K562 (cell line): Measurements from ENCODE around the gene FGF10. TPM values are rescaled to one million over a fixed set of nuclear protein-coding genes. Genes with fewer than 3 reads are reported as not detected.

Source experiments
- ATAC-seq: fragments of 200-7000 bp; cut with Tn5 transposase; 3 replicates; pipeline ENCODE4 v1.9.1; 2020; ENCODE audit warnings: moderate library complexity
- BruUV-seq: library from RNA; stranded (reverse); fragments of 400-500 nt; replicated peaks from 2 replicates; lab custom pipeline; 2021; lab: Mats Ljungman, UMichigan
- CTCF ChIA-PET: fragments of 300-600 bp; formaldehyde crosslinking; extraction: SDS; loops from one replicate; lab custom pipeline; 2021; ENCODE audit warnings: low intra/inter-chr PET ratio; lab: Yijun Ruan, JAX
- POLR2A ChIA-PET: fragments of 300-600, 350-650 bp; sonication (Branson Sonifier 250); formaldehyde crosslinking; extraction: SDS; loops from one replicate; lab custom pipeline; 2021; ENCODE audit warnings: antibody characterized with exemption, inconsistent platforms; lab: Yijun Ruan, JAX
- DNase-seq, 4 experiments: peaks; one replicate each; pipeline versions ENCODE4 v3.0.0 to v3.0.0-alpha.2; 2011 to 2018; ENCODE audit warnings: low spot score in 3 of 4, mixed read lengths in 3 of 4; ENCODE audit errors: extremely low read depth in 1 of 4
- FAIRE-seq: peaks from 2 replicates; lab custom pipeline; 2011; peaks lifted over from hg19 to GRCh38; lab: Jason Lieb, UNC
- H2AFZ ChIP-seq: 2 replicates; pipeline ENCODE4 v1.6.0; 2011; ENCODE audit warnings: low read depth, low read length, control low read depth, inconsistent platforms
- H3K27ac ChIP-seq: fragments of 200-600 bp; 3 replicates; pipeline ENCODE4 v1.8.0; 2011; ENCODE audit warnings: low read depth, mild to moderate bottlenecking, control low read depth, inconsistent platforms, low read length, moderate library complexity, mixed read lengths; ENCODE audit errors: extremely low read depth
- H3K27me3 ChIP-seq, 2 experiments: fragments of 300-600 bp in 1 of 2; 2 replicates in 1 of 2; 3 replicates in 1 of 2; pipeline versions ENCODE4 v1.6.0 to v1.8.0; 2011; ENCODE audit warnings: inconsistent platforms in 2 of 2, low read length in 2 of 2, mild to moderate bottlenecking in 1 of 2, mixed read lengths in 1 of 2, moderate library complexity in 1 of 2; ENCODE audit not compliant: control insufficient read depth in 2 of 2, insufficient read depth in 2 of 2
- H3K36me3 ChIP-seq: fragments of 300-600 bp; 3 replicates; pipeline ENCODE4 v1.8.0; 2011; ENCODE audit warnings: mild to moderate bottlenecking, low read length, inconsistent platforms; ENCODE audit not compliant: control insufficient read depth, insufficient read depth
- H3K4me1 ChIP-seq, 2 experiments: fragments of 200-600 bp in 1 of 2; replicated peaks in 1 of 2; 2 replicates in 1 of 2; 3 replicates in 1 of 2; pipeline versions ENCODE4 v1.5.1 to v1.8.0; 2011; ENCODE audit warnings: inconsistent platforms in 2 of 2, low read length in 2 of 2, mild to moderate bottlenecking in 1 of 2, mixed read lengths in 1 of 2, moderate library complexity in 1 of 2; ENCODE audit not compliant: control insufficient read depth in 2 of 2, insufficient read depth in 2 of 2
- H3K4me2 ChIP-seq: 2 replicates; pipeline ENCODE4 v1.6.1; 2011; ENCODE audit warnings: low read length, control low read depth, inconsistent platforms, mixed read lengths; ENCODE audit not compliant: insufficient read depth
- H3K4me3 ChIP-seq: fragments of 200-600 bp; sonication (generic), shearing (Covaris generic); 2 replicates; pipeline ENCODE4 v1.5.1; 2016; ENCODE audit warnings: control low read depth, inconsistent platforms
- H3K79me2 ChIP-seq: fragments of 200-600 bp; 3 replicates; pipeline ENCODE4 v1.8.0; 2011; ENCODE audit warnings: low read length, inconsistent platforms; ENCODE audit not compliant: control insufficient read depth, insufficient read depth
- H3K9ac ChIP-seq, 2 experiments: 2 replicates each; pipeline versions ENCODE4 v1.6.0 to v1.6.1; 2011; ENCODE audit warnings: low read depth in 2 of 2, low read length in 2 of 2, control low read depth in 1 of 2, inconsistent platforms in 1 of 2, mild to moderate bottlenecking in 1 of 2, mixed read lengths in 1 of 2; ENCODE audit not compliant: insufficient read depth in 1 of 2
- H3K9me1 ChIP-seq: one replicate; pipeline ENCODE4 v1.6.0; 2011; ENCODE audit warnings: inconsistent platforms, mild to moderate bottlenecking, low read length, moderate library complexity; ENCODE audit not compliant: control insufficient read depth, insufficient read depth
- H3K9me3 ChIP-seq: replicated peaks from 2 replicates; pipeline ENCODE4 v1.5.1; 2011; ENCODE audit warnings: low read depth, low read length, inconsistent platforms; ENCODE audit not compliant: control insufficient read depth, insufficient read depth
- H4K20me1 ChIP-seq: replicated peaks from 2 replicates; pipeline ENCODE4 v1.6.1; 2011; ENCODE audit warnings: low read length, inconsistent platforms, mixed read lengths; ENCODE audit not compliant: control insufficient read depth, insufficient read depth
- ARHGAP35 ChIP-seq: fragments of 450-650 bp; IDR thresholded peaks from 2 replicates; pipeline ENCODE4 v1.6.1; 2018; ENCODE audit not compliant: partially characterized antibody
- BRF1 ChIP-seq: IDR thresholded peaks from 3 replicates; pipeline ENCODE4 v1.6.1; 2011; ENCODE audit warnings: borderline replicate concordance, mild to moderate bottlenecking; ENCODE audit not compliant: insufficient read length; ENCODE audit errors: extremely low read depth
- CREM ChIP-seq: IDR thresholded peaks from 2 replicates; pipeline ENCODE4 v1.6.1; 2014; ENCODE audit warnings: antibody characterized with exemption, low read depth
- CUX1 ChIP-seq: fragments of 200-800 bp; sonication (Bioruptor generic); IDR thresholded peaks from 2 replicates; pipeline ENCODE4 v1.6.1; 2016; ENCODE audit warnings: missing genetic modification characterization, missing compliant biosample characterization
- FOXP1 ChIP-seq: sonication (generic); formaldehyde crosslinking; IDR thresholded peaks from 2 replicates; pipeline ENCODE4 v1.8.0; 2022; ENCODE audit warnings: mild to moderate bottlenecking, missing genetic modification reagents
- HMG20A ChIP-seq: fragments of 450-650 bp; formaldehyde crosslinking; conservative IDR thresholded peaks from 2 replicates; pipeline ENCODE4 v1.4.0; 2020; ENCODE audit warnings: mild to moderate bottlenecking, mixed read lengths
- JUN ChIP-seq, 2 experiments: sonication (generic) in 1 of 2; formaldehyde crosslinking in 1 of 2; IDR thresholded peaks; 2 replicates each; pipeline versions ENCODE4 v1.6.1 to v1.8.0; 2012 to 2022; ENCODE audit warnings: borderline replicate concordance in 2 of 2, mild to moderate bottlenecking in 2 of 2, improper control_type of control experiment in 1 of 2, low read depth in 1 of 2, low read length in 1 of 2, missing genetic modification reagents in 1 of 2
- NFYB ChIP-seq: IDR thresholded peaks from 2 replicates; pipeline ENCODE4 v1.6.1; 2011; ENCODE audit warnings: mild to moderate bottlenecking, moderate library complexity; ENCODE audit not compliant: insufficient read length; ENCODE audit errors: extremely low read depth
- SIN3B ChIP-seq: fragments of 450-650 bp; IDR thresholded peaks from 2 replicates; pipeline ENCODE4 v1.6.1; 2017; ENCODE audit warnings: low read depth, mild to moderate bottlenecking, moderate library complexity
- TCF7 ChIP-seq: sonication (generic); IDR thresholded peaks from 2 replicates; pipeline ENCODE4 v1.6.1; 2016; ENCODE audit warnings: antibody characterized with exemption, borderline replicate concordance
- WGBS: fragments of 100-300 bp; shearing (Covaris generic); methylation state at CpG from one replicate; pipeline ENCODE4 v1.1.6; 2016; ENCODE audit warnings: low coverage, mixed read lengths; ENCODE audit not compliant: insufficient coverage; ENCODE audit errors: missing lambda C conversion rate; 5-methylcytosine and 5-hydroxymethylcytosine counted together
- in situ Hi-C: fragments of 300-500 bp; cut with MboI; formaldehyde crosslinking; loops from 4 replicates; pipeline ENCODE4 v1.15.0; 2018; ENCODE audit warnings: inconsistent platforms, mixed read lengths
- intact Hi-C: fragments of 100-400 bp; cut with micrococcal nuclease; formaldehyde crosslinking; loops from 2 replicates; pipeline ENCODE4 v1.14.2; 2022
- polyA plus RNA-seq, 8 experiments: library from polyadenylated mRNA; depleted of rRNA in 4 of 8; stranded (reverse) in 5 of 8; unstranded in 3 of 8; fragments of >200 nt; fragmentation: Nextera tagmentation in 2 of 8; fragmentation: Illumina TruSeq in 1 of 8; extraction: Ambion mirVana in 2 of 8; extraction: Trizol in 1 of 8; gene quantifications; 2 replicates each; pipeline versions ENCODE4 v1.2.1 to v1.2.3, GENCODE V29; 2011 to 2014; ENCODE audit warnings: inconsistent platforms in 1 of 8, missing spikeins in 1 of 8
- total RNA-seq, 7 experiments: library from RNA; depleted of rRNA in 6 of 7; stranded (reverse); fragments of >200 nt in 6 of 7; fragmentation: Illumina TruSeq in 2 of 7; extraction: Trizol in 2 of 7; gene quantifications; 2 replicates each; pipeline versions ENCODE4 v1.2.1 to v1.2.3, GENCODE V29; 2011 to 2021; ENCODE audit warnings: low replicate concordance in 1 of 7
- TF ChIP-seq, protein P1 (sequence below): fragments of 250-450 bp; sonication (Bioruptor Pico); IDR thresholded peaks from 2 replicates; pipeline ENCODE4 v1.4.0; 2020; ENCODE audit warnings: mild to moderate bottlenecking
- TF ChIP-seq, protein P2 (sequence below): fragments of 250-450 bp; sonication (Bioruptor Pico); IDR thresholded peaks from 2 replicates; pipeline ENCODE4 v1.5.1; 2021; ENCODE audit warnings: mild to moderate bottlenecking

FGF10 gene
- total and polyA plus RNA-seq, 9 of the 15 experiments (the other 6 are each of a cell fraction or from before 2014, with no cell fraction given) = not detected

GRCh38 chr5:44402084-44402483, 12.9 kb upstream of the FGF10 start:
- WGBS = 0% methylated on average over 2 of the region's 2 CpGs
- no peak overlapping the region for H3K27ac ChIP-seq
- H3K4me1 ChIP-seq = no peaks in the 10 kb centered on the region
- H3K4me2 ChIP-seq = no peak overlapping the region
- ATAC-seq = no peak
- POLR2A ChIA-PET = no interaction called here
- TF ChIP-seq CREM (no peak), JUN (IDR thresholded peaks at IDR 0.05; ENCODE audit: borderline replicate concordance, low read depth, low read length) (no peak), JUN (CRISPR knock-in tag; IDR thresholded peaks at IDR 0.05; ENCODE audit: borderline replicate concordance) (no peak), SIN3B (no peak), TCF7 (no peak), FOXP1 (CRISPR knock-in tag) (no peak), NFYB (no peak), ARHGAP35 (no peak), HMG20A (no peak), CUX1 (no peak), BRF1 (no peak)
- TF ChIP-seq, protein P1, sequence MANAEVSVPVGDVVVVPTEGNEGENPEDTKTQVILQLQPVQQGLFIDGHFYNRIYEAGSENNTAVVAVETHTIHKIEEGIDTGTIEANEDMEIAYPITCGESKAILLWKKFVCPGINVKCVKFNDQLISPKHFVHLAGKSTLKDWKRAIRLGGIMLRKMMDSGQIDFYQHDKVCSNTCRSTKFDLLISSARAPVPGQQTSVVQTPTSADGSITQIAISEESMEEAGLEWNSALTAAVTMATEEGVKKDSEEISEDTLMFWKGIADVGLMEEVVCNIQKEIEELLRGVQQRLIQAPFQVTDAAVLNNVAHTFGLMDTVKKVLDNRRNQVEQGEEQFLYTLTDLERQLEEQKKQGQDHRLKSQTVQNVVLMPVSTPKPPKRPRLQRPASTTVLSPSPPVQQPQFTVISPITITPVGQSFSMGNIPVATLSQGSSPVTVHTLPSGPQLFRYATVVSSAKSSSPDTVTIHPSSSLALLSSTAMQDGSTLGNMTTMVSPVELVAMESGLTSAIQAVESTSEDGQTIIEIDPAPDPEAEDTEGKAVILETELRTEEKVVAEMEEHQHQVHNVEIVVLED = no peak
- TF ChIP-seq, protein P2, sequence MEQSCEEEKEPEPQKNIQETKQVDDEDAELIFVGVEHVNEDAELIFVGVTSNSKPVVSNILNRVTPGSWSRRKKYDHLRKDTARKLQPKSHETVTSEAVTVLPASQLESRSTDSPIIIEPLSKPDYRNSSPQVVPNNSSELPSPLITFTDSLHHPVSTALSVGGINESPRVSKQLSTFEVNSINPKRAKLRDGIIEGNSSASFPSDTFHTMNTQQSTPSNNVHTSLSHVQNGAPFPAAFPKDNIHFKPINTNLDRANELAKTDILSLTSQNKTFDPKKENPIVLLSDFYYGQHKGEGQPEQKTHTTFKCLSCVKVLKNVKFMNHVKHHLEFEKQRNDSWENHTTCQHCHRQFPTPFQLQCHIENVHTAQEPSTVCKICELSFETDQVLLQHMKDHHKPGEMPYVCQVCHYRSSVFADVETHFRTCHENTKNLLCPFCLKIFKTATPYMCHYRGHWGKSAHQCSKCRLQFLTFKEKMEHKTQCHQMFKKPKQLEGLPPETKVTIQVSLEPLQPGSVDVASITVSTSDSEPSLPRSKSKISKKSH (CRISPR knock-in tag) = no peak
- no peak overlapping the region for H2AFZ ChIP-seq
- no TSS peak for BruUV-seq
- CTCF ChIA-PET = no interaction called here
- DNase-seq = no peak
- no peaks in the 10 kb centered on the region for H3K9me1 ChIP-seq
- H3K9ac ChIP-seq = no peak overlapping the region
- in situ Hi-C loops (no loop called here), intact Hi-C loops (no loop called here)
- no peak overlapping the region for H3K4me3 ChIP-seq
- H3K27me3 ChIP-seq = no peaks in the 10 kb centered on the region
- no peaks in the 10 kb centered on the region for H3K9me3 ChIP-seq
- H3K36me3 ChIP-seq = no peaks in the 10 kb centered on the region
- no peaks in the 10 kb centered on the region for H3K79me2 ChIP-seq
- no peaks in the 10 kb centered on the region for H4K20me1 ChIP-seq
- no peak for FAIRE-seq
